Inferior parietal cortex (tissue), 1 donor: ENCODE data around the gene GBP3.
"Not testable (repeated sequence)": the region's sequence is repeated elsewhere in the genome, so short reads cannot be mapped to it uniquely, and the experiment has no call there.

Experiments
- DNase-seq: peaks from one replicate; pipeline ENCODE4 v3.0.0-alpha.2; 2016; ENCODE audit errors: extremely low spot score

Gene GBP3

GRCh38 chr1:88979054-88979748 is 43.5 kb downstream of the GBP3 start:
- no peak for DNase-seq

GRCh38 chr1:88976235-88976634 is 46.4 kb downstream of the GBP3 start:
- no peak for DNase-seq

- not testable (repeated sequence) for DNase-seq
These were observed 48.0 kb downstream of the GBP3 start for GRCh38 chr1:88974616-88975172.

GRCh38 chr1:88973520-88974137 is 49.0 kb downstream of the GBP3 start:
- peak; percentile 59 for DNase-seq

- DNase-seq = no peak
These were observed 60.9 kb downstream of the GBP3 start for GRCh38 chr1:88961647-88962275.

- no peak for DNase-seq
These were observed 61.6 kb downstream of the GBP3 start for GRCh38 chr1:88961081-88961480.
